H9 (cell line): Measurements from ENCODE around the gene CUEDC2. TPM values are rescaled to one million over a fixed set of nuclear protein-coding genes. Genes with fewer than 3 reads are reported as not detected.

Source experiments
- DNase-seq: peaks from one replicate; pipeline ENCODE4 v3.0.0-alpha.2; 2017
- H2AFZ ChIP-seq: one replicate; pipeline ENCODE4 v1.6.1; 2013; ENCODE audit warnings: mild to moderate bottlenecking, low read length, control low read depth, moderate library complexity
- H2AK5ac ChIP-seq: 2 replicates; pipeline ENCODE4 v1.6.1; 2013; ENCODE audit warnings: low read length, control low read depth, mixed read lengths; ENCODE audit not compliant: insufficient read length
- H2BK120ac ChIP-seq: one replicate; pipeline ENCODE4 v1.6.1; 2013; ENCODE audit warnings: low read depth, mild to moderate bottlenecking, low read length, control low read depth, inconsistent platforms; ENCODE audit not compliant: poor library complexity, severe bottlenecking
- H2BK12ac ChIP-seq: 2 replicates; pipeline ENCODE4 v1.6.1; 2013; ENCODE audit warnings: low read length, control low read depth, mixed read lengths, low read depth; ENCODE audit not compliant: insufficient read length
- H2BK15ac ChIP-seq: 2 replicates; pipeline ENCODE4 v1.6.1; 2013; ENCODE audit warnings: low read depth, low read length, control low read depth
- H2BK20ac ChIP-seq: one replicate; pipeline ENCODE4 v1.6.1; 2013; ENCODE audit warnings: low read depth, mild to moderate bottlenecking, low read length, control low read depth, inconsistent platforms; ENCODE audit not compliant: poor library complexity, severe bottlenecking
- H2BK5ac ChIP-seq: 2 replicates; pipeline ENCODE4 v1.6.1; 2013; ENCODE audit warnings: low read length, control low read depth, mixed read lengths; ENCODE audit not compliant: insufficient read length
- H3K14ac ChIP-seq: 2 replicates; pipeline ENCODE4 v1.6.1; 2013; ENCODE audit warnings: low read length, control low read depth; ENCODE audit not compliant: insufficient read depth
- H3K18ac ChIP-seq: 2 replicates; pipeline ENCODE4 v1.6.1; 2013; ENCODE audit warnings: low read depth, mild to moderate bottlenecking, mixed read lengths, low read length, control low read depth; ENCODE audit not compliant: insufficient read length
- H3K23ac ChIP-seq: 2 replicates; pipeline ENCODE4 v1.6.1; 2013; ENCODE audit warnings: low read length, control low read depth, mixed read lengths, low read depth; ENCODE audit not compliant: insufficient read length
- H3K23me2 ChIP-seq: 2 replicates; pipeline ENCODE4 v1.6.1; 2013; ENCODE audit warnings: low read depth, mild to moderate bottlenecking, mixed read lengths, low read length, control low read depth; ENCODE audit not compliant: insufficient read length, poor library complexity, severe bottlenecking
- H3K27ac ChIP-seq: 2 replicates; pipeline ENCODE4 v1.5.1; 2013; ENCODE audit warnings: low read length, control low read depth, mixed read lengths, low read depth; ENCODE audit not compliant: insufficient read length
- H3K27me3 ChIP-seq: 2 replicates; pipeline ENCODE4 v1.6.1; 2013; ENCODE audit warnings: low read length, control low read depth, inconsistent platforms; ENCODE audit not compliant: insufficient read depth
- H3K4ac ChIP-seq: 2 replicates; pipeline ENCODE4 v1.6.1; 2013; ENCODE audit warnings: low read depth, mild to moderate bottlenecking, control low read depth, inconsistent platforms, low read length, moderate library complexity
- H3K4me1 ChIP-seq: 2 replicates; pipeline ENCODE4 v1.6.1; 2013; ENCODE audit warnings: low read length, control low read depth, inconsistent platforms; ENCODE audit not compliant: insufficient read depth
- H3K4me2 ChIP-seq: 2 replicates; pipeline ENCODE4 v1.6.1; 2013; ENCODE audit warnings: low read length, control low read depth, mixed read lengths; ENCODE audit not compliant: insufficient read length, insufficient read depth
- H3K56ac ChIP-seq: 2 replicates; pipeline ENCODE4 v1.6.1; 2013; ENCODE audit warnings: low read depth, mild to moderate bottlenecking, mixed read lengths, low read length, control low read depth; ENCODE audit not compliant: insufficient read length
- H3K79me1 ChIP-seq: 2 replicates; pipeline ENCODE4 v1.6.1; 2013; ENCODE audit warnings: low read depth, mild to moderate bottlenecking, moderate library complexity, low read length, control low read depth, inconsistent platforms; ENCODE audit not compliant: insufficient read depth, poor library complexity, severe bottlenecking
- H3K79me2 ChIP-seq: 2 replicates; pipeline ENCODE4 v1.6.1; 2013; ENCODE audit warnings: low read length, control low read depth, inconsistent platforms; ENCODE audit not compliant: insufficient read depth
- H3K9ac ChIP-seq: 2 replicates; pipeline ENCODE4 v1.6.1; 2013; ENCODE audit warnings: low read length, control low read depth, mixed read lengths; ENCODE audit not compliant: insufficient read length; ENCODE audit errors: extremely low read depth
- H3K9me3 ChIP-seq: one replicate; pipeline ENCODE4 v1.6.1; 2013; ENCODE audit warnings: low read depth, low read length, inconsistent platforms; ENCODE audit not compliant: control insufficient read depth
- H3T11ph ChIP-seq: one replicate; pipeline ENCODE4 v1.6.1; 2013; ENCODE audit warnings: mild to moderate bottlenecking, low read length, control low read depth, inconsistent platforms
- H4K20me1 ChIP-seq: one replicate; pipeline ENCODE4 v1.6.1; 2013; ENCODE audit not compliant: control insufficient read depth, insufficient read length, insufficient read depth
- H4K5ac ChIP-seq: 2 replicates; pipeline ENCODE4 v1.6.1; 2013; ENCODE audit warnings: low read depth, mild to moderate bottlenecking, mixed read lengths, low read length, control low read depth; ENCODE audit not compliant: insufficient read length
- H4K8ac ChIP-seq: replicated peaks from 2 replicates; pipeline ENCODE4 v1.6.1; 2013; ENCODE audit warnings: low read length, control low read depth, mixed read lengths, low read depth; ENCODE audit not compliant: insufficient read length
- H4K91ac ChIP-seq: 2 replicates; pipeline ENCODE4 v1.6.1; 2013; ENCODE audit warnings: low read depth, mild to moderate bottlenecking, moderate library complexity, mixed read lengths, low read length, control low read depth; ENCODE audit not compliant: insufficient read length
- H3K27ac Mint-ChIP-seq, 3 experiments: 2 replicates in 2 of 3; 3 replicates in 1 of 3; pipeline ENCODE4 v1.8.0; 2020 to 2021; ENCODE audit warnings: mixed read lengths in 3 of 3, mild to moderate bottlenecking in 1 of 3, moderate library complexity in 1 of 3
- H3K27me3 Mint-ChIP-seq: 2 replicates; pipeline ENCODE4 v1.8.0; 2021; ENCODE audit warnings: low read depth, mild to moderate bottlenecking, moderate library complexity, mixed read lengths
- H3K36me3 Mint-ChIP-seq, 3 experiments: 2 replicates in 2 of 3; 3 replicates in 1 of 3; pipeline ENCODE4 v1.8.0; 2020 to 2021; ENCODE audit warnings: low read depth in 3 of 3, mixed read lengths in 3 of 3; ENCODE audit not compliant: insufficient read depth in 1 of 3
- H3K4me1 Mint-ChIP-seq, 2 experiments: 2 replicates each; pipeline ENCODE4 v1.8.0; 2020; ENCODE audit warnings: mixed read lengths in 2 of 2
- H3K4me3 Mint-ChIP-seq, 2 experiments: 2 replicates in 1 of 2; 3 replicates in 1 of 2; pipeline ENCODE4 v1.8.0; 2020 to 2021; ENCODE audit warnings: mild to moderate bottlenecking in 2 of 2, mixed read lengths in 2 of 2, moderate library complexity in 1 of 2
- H3K9me3 Mint-ChIP-seq, 2 experiments: 2 replicates in 1 of 2; 3 replicates in 1 of 2; pipeline ENCODE4 v1.8.0; 2020; ENCODE audit warnings: mild to moderate bottlenecking in 2 of 2, mixed read lengths in 2 of 2, moderate library complexity in 1 of 2
- CTCF ChIP-seq: fragments of 200-600 bp; sonication (generic); conservative IDR thresholded peaks from 3 replicates; pipeline ENCODE4 v1.8.0; 2021; ENCODE audit warnings: antibody characterized with exemption, mild to moderate bottlenecking
- WGBS: extraction: QIAGEN DNeasy Blood & Tissue Kit; methylation state at CpG from one replicate; pipeline ENCODE4 v1.1.7; 2013; ENCODE audit warnings: missing lambda C conversion rate, low lambda C conversion rate, mixed read lengths; ENCODE audit not compliant: insufficient read length; ENCODE audit errors: extremely low coverage; 5-methylcytosine and 5-hydroxymethylcytosine counted together
- total RNA-seq: library from RNA; stranded (reverse); gene quantifications from 2 replicates; pipeline ENCODE4 v1.2.1, GENCODE V29; 2021

CUEDC2 gene
- total RNA-seq, 1 experiment from 2014 or later, result 41.2 TPM

GRCh38 chr10:102476466-102477141 is 44.2 kb upstream of the CUEDC2 start:
- H3K36me3 Mint-ChIP-seq, result peaks cover 12 to 39% (median 38%) of the 10 kb centered on the region in 3 experiments; a peak in 6 of 7 replicates
- no peak overlapping the region for H2BK15ac ChIP-seq
- no peak overlapping the region for H2BK12ac ChIP-seq
- H3T11ph ChIP-seq, result no peak overlapping the region
- TF ChIP-seq CTCF, result no peak
- H2BK120ac ChIP-seq, result no peak overlapping the region
- no peak overlapping the region for H3K4ac ChIP-seq
- no peak overlapping the region for H3K56ac ChIP-seq
- H4K91ac ChIP-seq, result no peak overlapping the region
- no peak overlapping the region for H2BK20ac ChIP-seq
- H2AK5ac ChIP-seq, result no peak overlapping the region
- H3K79me2 ChIP-seq, result no peaks in the 10 kb centered on the region
- H3K4me1 Mint-ChIP-seq, result no peaks in the 10 kb centered on the region
- H2BK5ac ChIP-seq, result no peak overlapping the region
- H3K9me3 Mint-ChIP-seq, result no peaks in the 10 kb centered on the region
- H3K9ac ChIP-seq, result no peak overlapping the region
- no peak overlapping the region for H3K14ac ChIP-seq
- no peak overlapping the region for H3K4me2 ChIP-seq
- peak overlapping the region in 2 of 3 experiments; percentile 48 to 58; a peak in 3 of 7 replicates for H3K27ac Mint-ChIP-seq
- no peak overlapping the region for H3K23ac ChIP-seq
- no peak overlapping the region for H3K27ac ChIP-seq
- H4K20me1 ChIP-seq, result no peaks in the 10 kb centered on the region
- WGBS, result no CpG with 5 or more reads among the region's 9 CpGs
- no peak overlapping the region for H4K8ac ChIP-seq
- no peak overlapping the region for H3K18ac ChIP-seq
- no peaks in the 10 kb centered on the region for H3K27me3 ChIP-seq
- H3K79me1 ChIP-seq, result no peaks in the 10 kb centered on the region
- H3K4me1 ChIP-seq, result no peaks in the 10 kb centered on the region
- no peaks in the 10 kb centered on the region for H3K9me3 ChIP-seq
- H3K27me3 Mint-ChIP-seq, result no peaks in the 10 kb centered on the region; the same call in none of the 2 replicates
- H4K5ac ChIP-seq, result no peak overlapping the region
- DNase-seq, result no peak
- H3K23me2 ChIP-seq, result no peaks in the 10 kb centered on the region
- no peak overlapping the region for H3K4me3 Mint-ChIP-seq
- no peak overlapping the region for H2AFZ ChIP-seq
